ENCODE data around the gene ZNF423. TPM values are rescaled to one million over a fixed set of nuclear protein-coding genes. Genes with fewer than 3 reads are reported as not detected.

The ZNF423 gene
- total RNA-seq, 1 experiment from 2014 or later: 0.49 TPM

DNA sequence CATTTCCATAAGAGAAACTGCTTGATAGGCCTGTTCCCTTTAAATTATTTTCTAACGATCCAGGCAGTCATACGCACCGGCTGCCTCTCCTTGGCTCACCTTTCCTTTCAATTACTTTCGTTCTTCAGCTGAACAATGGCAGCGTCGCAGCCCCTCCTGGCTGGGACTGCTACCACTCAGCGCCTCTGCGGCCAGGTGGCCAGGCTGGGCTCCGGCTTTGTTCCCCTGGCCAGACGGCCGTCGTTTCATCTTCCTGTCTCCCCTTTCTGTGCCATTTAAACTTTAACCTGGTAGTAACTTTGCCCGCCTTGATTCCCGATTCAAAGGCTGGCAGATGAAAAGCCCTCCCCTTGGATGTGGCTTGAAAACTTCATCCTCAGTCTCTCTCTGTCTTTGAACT is 403.3 kb downstream of the ZNF423 start:
- no peaks in the 10 kb centered on the region for H3K4me1 ChIP-seq (ENCODE audit: control insufficient read depth, insufficient read depth, low read length)
- no peak overlapping the region for H3K4me3 ChIP-seq (ENCODE audit: low read depth in 2 of 2, low read length in 2 of 2)
- POLR2A ChIA-PET: no interaction called here
- no peak overlapping the region for H3K27ac ChIP-seq (ENCODE audit: low read length)
- 0 out of 2 replicates have a peak, but pooled peaks cover 2% of the 10 kb centered on the region for H3K27me3 ChIP-seq (ENCODE audit: control insufficient read depth, insufficient read depth, low read length)
- ATAC-seq (no peak), DNase-seq (ENCODE audit: low read depth, low spot score) (no peak)
- CTCF ChIA-PET: no interaction called here
- no peaks in the 10 kb centered on the region for H3K9me3 ChIP-seq (ENCODE audit: control insufficient read depth, insufficient read depth, low read depth, low read length)
- no TSS peak for BruUV-seq (replicated peaks)
- H3K36me3 ChIP-seq (ENCODE audit: control insufficient read depth, insufficient read depth, low read length): no peaks in the 10 kb centered on the region
- TF ChIP-seq POLR2AphosphoS5 (IDR thresholded peaks at IDR 0.05; ENCODE audit: low read depth, low read length) (no peak), TCF7L2 (IDR thresholded peaks at IDR 0.05; ENCODE audit: low read depth, low read length) (no peak), SIN3A (IDR thresholded peaks at IDR 0.05; ENCODE audit: borderline replicate concordance, insufficient read depth, low read depth, low read length) (no peak)
- TF ChIP-seq, protein P1, sequence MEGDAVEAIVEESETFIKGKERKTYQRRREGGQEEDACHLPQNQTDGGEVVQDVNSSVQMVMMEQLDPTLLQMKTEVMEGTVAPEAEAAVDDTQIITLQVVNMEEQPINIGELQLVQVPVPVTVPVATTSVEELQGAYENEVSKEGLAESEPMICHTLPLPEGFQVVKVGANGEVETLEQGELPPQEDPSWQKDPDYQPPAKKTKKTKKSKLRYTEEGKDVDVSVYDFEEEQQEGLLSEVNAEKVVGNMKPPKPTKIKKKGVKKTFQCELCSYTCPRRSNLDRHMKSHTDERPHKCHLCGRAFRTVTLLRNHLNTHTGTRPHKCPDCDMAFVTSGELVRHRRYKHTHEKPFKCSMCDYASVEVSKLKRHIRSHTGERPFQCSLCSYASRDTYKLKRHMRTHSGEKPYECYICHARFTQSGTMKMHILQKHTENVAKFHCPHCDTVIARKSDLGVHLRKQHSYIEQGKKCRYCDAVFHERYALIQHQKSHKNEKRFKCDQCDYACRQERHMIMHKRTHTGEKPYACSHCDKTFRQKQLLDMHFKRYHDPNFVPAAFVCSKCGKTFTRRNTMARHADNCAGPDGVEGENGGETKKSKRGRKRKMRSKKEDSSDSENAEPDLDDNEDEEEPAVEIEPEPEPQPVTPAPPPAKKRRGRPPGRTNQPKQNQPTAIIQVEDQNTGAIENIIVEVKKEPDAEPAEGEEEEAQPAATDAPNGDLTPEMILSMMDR (IDR thresholded peaks at IDR 0.05): no peak
- TF ChIP-seq, protein P2, sequence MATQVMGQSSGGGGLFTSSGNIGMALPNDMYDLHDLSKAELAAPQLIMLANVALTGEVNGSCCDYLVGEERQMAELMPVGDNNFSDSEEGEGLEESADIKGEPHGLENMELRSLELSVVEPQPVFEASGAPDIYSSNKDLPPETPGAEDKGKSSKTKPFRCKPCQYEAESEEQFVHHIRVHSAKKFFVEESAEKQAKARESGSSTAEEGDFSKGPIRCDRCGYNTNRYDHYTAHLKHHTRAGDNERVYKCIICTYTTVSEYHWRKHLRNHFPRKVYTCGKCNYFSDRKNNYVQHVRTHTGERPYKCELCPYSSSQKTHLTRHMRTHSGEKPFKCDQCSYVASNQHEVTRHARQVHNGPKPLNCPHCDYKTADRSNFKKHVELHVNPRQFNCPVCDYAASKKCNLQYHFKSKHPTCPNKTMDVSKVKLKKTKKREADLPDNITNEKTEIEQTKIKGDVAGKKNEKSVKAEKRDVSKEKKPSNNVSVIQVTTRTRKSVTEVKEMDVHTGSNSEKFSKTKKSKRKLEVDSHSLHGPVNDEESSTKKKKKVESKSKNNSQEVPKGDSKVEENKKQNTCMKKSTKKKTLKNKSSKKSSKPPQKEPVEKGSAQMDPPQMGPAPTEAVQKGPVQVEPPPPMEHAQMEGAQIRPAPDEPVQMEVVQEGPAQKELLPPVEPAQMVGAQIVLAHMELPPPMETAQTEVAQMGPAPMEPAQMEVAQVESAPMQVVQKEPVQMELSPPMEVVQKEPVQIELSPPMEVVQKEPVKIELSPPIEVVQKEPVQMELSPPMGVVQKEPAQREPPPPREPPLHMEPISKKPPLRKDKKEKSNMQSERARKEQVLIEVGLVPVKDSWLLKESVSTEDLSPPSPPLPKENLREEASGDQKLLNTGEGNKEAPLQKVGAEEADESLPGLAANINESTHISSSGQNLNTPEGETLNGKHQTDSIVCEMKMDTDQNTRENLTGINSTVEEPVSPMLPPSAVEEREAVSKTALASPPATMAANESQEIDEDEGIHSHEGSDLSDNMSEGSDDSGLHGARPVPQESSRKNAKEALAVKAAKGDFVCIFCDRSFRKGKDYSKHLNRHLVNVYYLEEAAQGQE (IDR thresholded peaks at IDR 0.05; ENCODE audit: insufficient read depth in 1 of 2, low read depth in 2 of 2, low read length in 1 of 2): no peak
- intact Hi-C loops (cut with micrococcal nuclease; ENCODE audit: unreplicated experiment) (no loop called here), in situ Hi-C loops (cut with HindIII; ENCODE audit: low pct_unique_long_range_greater_than_20kb, low sequenced_read_pairs) (no loop called here)

DNA sequence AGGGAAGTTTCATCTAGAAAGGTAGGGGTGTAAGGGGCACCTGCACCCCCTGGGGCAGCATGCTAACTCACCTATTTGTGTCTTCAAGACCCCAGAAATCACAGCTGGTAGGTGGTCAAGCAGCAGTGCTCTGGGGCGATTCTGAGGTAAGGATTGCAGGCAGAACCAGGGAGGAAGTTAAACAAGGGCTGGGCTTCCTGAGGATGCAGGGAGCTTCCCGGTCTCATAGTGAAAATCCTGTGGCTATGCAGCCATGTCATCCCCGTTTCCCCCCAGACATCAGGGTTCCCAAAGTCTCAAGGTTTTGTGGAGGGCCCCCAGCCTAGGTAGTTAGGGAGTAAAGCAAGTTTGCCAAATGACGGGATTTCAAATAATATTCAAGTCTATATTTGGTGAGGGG is 403.8 kb downstream of the ZNF423 start:
- ATAC-seq: no peak
- 0 out of 2 replicates have a peak, but pooled peaks cover 2% of the 10 kb centered on the region for H3K27me3 ChIP-seq (ENCODE audit: control insufficient read depth, insufficient read depth, low read length)
- no peaks in the 10 kb centered on the region for H3K9me3 ChIP-seq (ENCODE audit: control insufficient read depth, insufficient read depth, low read depth, low read length)

More for the DNA sequence above, 403.8 kb downstream of the ZNF423 start:
- TF ChIP-seq TCF7L2 (IDR thresholded peaks at IDR 0.05; ENCODE audit: low read depth, low read length) (no peak), POLR2AphosphoS5 (IDR thresholded peaks at IDR 0.05; ENCODE audit: low read depth, low read length) (no peak), SIN3A (IDR thresholded peaks at IDR 0.05; ENCODE audit: borderline replicate concordance, insufficient read depth, low read depth, low read length) (no peak)
- TF ChIP-seq, protein P2 (IDR thresholded peaks at IDR 0.05; ENCODE audit: insufficient read depth in 1 of 2, low read depth in 2 of 2, low read length in 1 of 2): no peak
- TF ChIP-seq, protein P1 (IDR thresholded peaks at IDR 0.05): no peak
- DNase-seq (ENCODE audit: low read depth, low spot score): no peak
- no peaks in the 10 kb centered on the region for H3K36me3 ChIP-seq (ENCODE audit: control insufficient read depth, insufficient read depth, low read length)
- H3K4me1 ChIP-seq (ENCODE audit: control insufficient read depth, insufficient read depth, low read length): no peaks in the 10 kb centered on the region
- intact Hi-C loops (cut with micrococcal nuclease; ENCODE audit: unreplicated experiment) (no loop called here), in situ Hi-C loops (cut with HindIII; ENCODE audit: low pct_unique_long_range_greater_than_20kb, low sequenced_read_pairs) (no loop called here)
- no peak overlapping the region for H3K27ac ChIP-seq (ENCODE audit: low read length)
- POLR2A ChIA-PET: no interaction called here
- no peak overlapping the region for H3K4me3 ChIP-seq (ENCODE audit: low read depth in 2 of 2, low read length in 2 of 2)
- CTCF ChIA-PET: no interaction called here
- no TSS peak for BruUV-seq (replicated peaks)
